MM.1S (cell line): ENCODE measurements around the gene KIAA1671.

Experiments used
- DNase-seq: peaks from one replicate; pipeline ENCODE4 v3.0.0-alpha.2; 2015
- H2AFZ ChIP-seq: fragments of 300-600 bp; sonication (generic); 2 replicates; pipeline ENCODE4 v1.6.0; 2016; ENCODE audit warnings: antibody characterized with exemption, low read length
- H3F3A ChIP-seq: fragments of 300-600 bp; sonication (generic); 2 replicates; pipeline ENCODE4 v1.6.1; 2016; ENCODE audit warnings: mild to moderate bottlenecking, antibody characterized with exemption, low read length, moderate library complexity, mixed read lengths; ENCODE audit not compliant: insufficient read depth
- H3K27ac ChIP-seq: fragments of 300-600 bp; sonication (generic); 2 replicates; pipeline ENCODE4 v1.5.1; 2016; ENCODE audit warnings: mild to moderate bottlenecking, low read length
- H3K27me3 ChIP-seq: fragments of 300-600 bp; sonication (generic); replicated peaks from 2 replicates; pipeline ENCODE4 v1.6.0; 2016; ENCODE audit warnings: low read length; ENCODE audit not compliant: insufficient read depth
- H3K36me3 ChIP-seq: fragments of 300-600 bp; sonication (generic); replicated peaks from 2 replicates; pipeline ENCODE4 v1.6.1; 2016; ENCODE audit warnings: mild to moderate bottlenecking, low read length, mixed read lengths; ENCODE audit not compliant: insufficient read depth
- H3K4me1 ChIP-seq: fragments of 300-600 bp; sonication (generic); 2 replicates; pipeline ENCODE4 v1.6.1; 2016; ENCODE audit warnings: low read length, mixed read lengths
- H3K4me2 ChIP-seq: fragments of 300-600 bp; sonication (generic); 2 replicates; pipeline ENCODE4 v1.6.0; 2016; ENCODE audit warnings: low read depth, low read length
- H3K4me3 ChIP-seq: fragments of 300-600 bp; sonication (generic); 2 replicates; pipeline ENCODE4 v1.5.1; 2016; ENCODE audit warnings: low read length, mixed read lengths
- H3K79me2 ChIP-seq: fragments of 300-600 bp; sonication (generic); 2 replicates; pipeline ENCODE4 v1.6.1; 2016; ENCODE audit warnings: mixed run types, low read length, mixed read lengths
- H3K9ac ChIP-seq: fragments of 300-600 bp; sonication (generic); 2 replicates; pipeline ENCODE4 v1.6.1; 2016; ENCODE audit warnings: low read length, mixed read lengths
- H3K9me2 ChIP-seq: fragments of 300-600 bp; sonication (generic); replicated peaks from 2 replicates; pipeline ENCODE4 v1.6.1; 2016; ENCODE audit warnings: mild to moderate bottlenecking, low read length, mixed read lengths; ENCODE audit not compliant: insufficient read depth
- H3K9me3 ChIP-seq: fragments of 300-600 bp; sonication (generic); replicated peaks from 2 replicates; pipeline ENCODE4 v1.6.1; 2016; ENCODE audit warnings: mild to moderate bottlenecking, low read length, mixed read lengths; ENCODE audit not compliant: insufficient read depth
- H4K20me1 ChIP-seq: fragments of 300-600 bp; sonication (generic); 2 replicates; pipeline ENCODE4 v1.6.1; 2016; ENCODE audit warnings: mild to moderate bottlenecking, low read length, moderate library complexity, mixed read lengths; ENCODE audit not compliant: insufficient read depth
- CTCF ChIP-seq: fragments of 300-600 bp; sonication (generic); IDR thresholded peaks from 2 replicates; pipeline ENCODE4 v1.5.1; 2016; ENCODE audit warnings: antibody characterized with exemption, low read length, mixed read lengths
- EZH2 ChIP-seq: fragments of 300-600 bp; sonication (generic); optimal IDR thresholded peaks from 2 replicates; pipeline ENCODE3; 2017; ENCODE audit warnings: low read depth, mild to moderate bottlenecking, antibody characterized with exemption, low read length, mixed read lengths
- EZH2phosphoT487 ChIP-seq: fragments of 300-600 bp; sonication (generic); IDR thresholded peaks from 2 replicates; pipeline ENCODE4 v1.6.1; 2018; ENCODE audit warnings: antibody characterized with exemption, low read length

Gene KIAA1671

GRCh38 chr22:25090225-25090890 is 137.8 kb downstream of the KIAA1671 start:
- no peaks in the 10 kb centered on the region for H3K27me3 ChIP-seq
- H4K20me1 ChIP-seq = no peaks in the 10 kb centered on the region
- H3K4me1 ChIP-seq = peaks cover 8% of the 10 kb centered on the region; the same call in 1 of the 2 replicates
- no peak overlapping the region for H3K4me2 ChIP-seq
- no peaks in the 10 kb centered on the region for H3K9me2 ChIP-seq
- no peaks in the 10 kb centered on the region for H3K9me3 ChIP-seq
- H3K4me3 ChIP-seq = no peak overlapping the region
- no peaks in the 10 kb centered on the region for H3F3A ChIP-seq
- no peak for TF ChIP-seq CTCF
- TF ChIP-seq EZH2 = no peak
- TF ChIP-seq EZH2phosphoT487 = no peak
- H3K79me2 ChIP-seq = no peaks in the 10 kb centered on the region
- H3K36me3 ChIP-seq = no peaks in the 10 kb centered on the region
- no peak overlapping the region for H3K9ac ChIP-seq
- no peak overlapping the region for H2AFZ ChIP-seq
- H3K27ac ChIP-seq = no peak overlapping the region
- DNase-seq = no peak

DNA sequence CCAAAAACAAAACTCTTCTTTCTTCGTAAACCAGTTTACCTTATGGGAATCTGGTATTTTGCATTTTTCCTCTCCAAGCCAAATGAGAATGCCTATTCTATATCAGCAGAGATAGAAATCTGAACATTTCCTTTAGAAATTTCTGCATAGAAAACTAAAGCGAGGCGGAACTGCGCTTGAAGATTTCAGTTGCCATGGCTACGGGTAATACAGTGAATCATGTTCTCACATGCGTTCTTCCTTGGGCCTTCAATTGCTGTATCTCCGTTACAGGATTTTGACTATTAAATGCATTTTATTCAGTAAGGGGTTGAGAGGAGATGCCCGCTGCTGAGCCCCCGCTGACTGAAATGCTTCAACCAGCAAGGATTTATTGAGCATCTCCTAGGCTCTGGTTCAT is 138.9 kb downstream of the KIAA1671 start:
- H3K4me2 ChIP-seq = no peak overlapping the region
- H3K4me1 ChIP-seq = peaks cover under 1% of the 10 kb centered on the region; the same call in 1 of the 2 replicates
- H3F3A ChIP-seq = no peaks in the 10 kb centered on the region
- no peaks in the 10 kb centered on the region for H3K36me3 ChIP-seq
- peaks cover 4% of the 10 kb centered on the region; the same call in 1 of the 2 replicates for H3K27me3 ChIP-seq
- no peak for DNase-seq
- no peak overlapping the region for H3K27ac ChIP-seq
- no peaks in the 10 kb centered on the region for H4K20me1 ChIP-seq
- no peaks in the 10 kb centered on the region for H3K79me2 ChIP-seq
- no peaks in the 10 kb centered on the region for H3K9me2 ChIP-seq
- H3K9ac ChIP-seq = no peak overlapping the region
- no peaks in the 10 kb centered on the region for H3K9me3 ChIP-seq
- no peak overlapping the region for H3K4me3 ChIP-seq
- no peak for TF ChIP-seq CTCF
- TF ChIP-seq EZH2phosphoT487 = no peak
- TF ChIP-seq EZH2 = no peak
- H2AFZ ChIP-seq = no peak overlapping the region

DNA sequence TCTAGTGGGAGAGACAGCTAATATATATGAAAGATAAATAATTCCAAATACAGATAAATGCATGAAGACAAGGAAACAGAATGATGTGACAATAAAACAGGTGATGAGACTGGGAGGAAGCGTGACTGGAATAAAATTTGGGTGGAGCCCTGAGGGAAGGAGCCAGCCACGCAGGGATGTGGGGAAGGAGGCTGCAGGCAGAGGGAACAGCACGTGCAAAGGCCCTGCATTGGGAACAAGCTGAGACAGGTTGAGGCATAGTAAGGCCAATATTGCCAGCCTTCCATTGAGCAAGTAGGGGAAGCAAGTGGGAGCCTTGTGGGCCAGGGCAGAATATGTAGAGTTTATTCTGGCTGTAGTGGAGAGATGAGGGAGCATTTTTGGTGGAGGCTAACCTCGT is 139.6 kb downstream of the KIAA1671 start:
- Histone ChIP-seq H3K4me2 (no peak overlapping the region), H3K79me2 (no peaks in the 10 kb centered on the region), H3K4me1 (no peaks in the 10 kb centered on the region), H3K9me2 (no peaks in the 10 kb centered on the region), H3K27ac (no peak overlapping the region), H3K27me3 (peaks cover 9% of the 10 kb centered on the region), H4K20me1 (no peaks in the 10 kb centered on the region), H3K36me3 (no peaks in the 10 kb centered on the region), H3F3A (no peaks in the 10 kb centered on the region), H3K9me3 (no peaks in the 10 kb centered on the region), H3K4me3 (no peak overlapping the region), H2AFZ (no peak overlapping the region), H3K9ac (no peak overlapping the region)
- TF ChIP-seq EZH2 = no peak
- TF ChIP-seq EZH2phosphoT487 = no peak
- no peak for TF ChIP-seq CTCF
- no peak for DNase-seq
